NCI-H774 (cell line): Measurements from ENCODE around the gene ERGIC1.
"Not testable (repeated sequence)": the region's sequence is repeated elsewhere in the genome, so short reads cannot be mapped to it uniquely, and the experiment has no call there.

Experiments
- DNase-seq: peaks from one replicate; lab custom pipeline; 2025; lab: John Stamatoyannopoulos, UW

Gene ERGIC1

GRCh38 chr5:172848419-172848818 lies 14.4 kb downstream of the ERGIC1 start:
- DNase-seq = no peak

- no peak for DNase-seq
Observed at GRCh38 chr5:172849606-172850453, 15.8 kb downstream of the ERGIC1 start.

GRCh38 chr5:172850454-172850797 lies 16.4 kb downstream of the ERGIC1 start:
- DNase-seq = no peak

GRCh38 chr5:172851254-172851653 lies 17.2 kb downstream of the ERGIC1 start:
- not testable (repeated sequence) for DNase-seq

- DNase-seq = no peak
Observed at GRCh38 chr5:172852490-172853354, 18.7 kb downstream of the ERGIC1 start.

GRCh38 chr5:172853355-172853975 lies 19.4 kb downstream of the ERGIC1 start:
- no peak for DNase-seq

- DNase-seq = no peak
Observed at GRCh38 chr5:172854451-172854871, 20.4 kb downstream of the ERGIC1 start.

- no peak for DNase-seq
Observed at GRCh38 chr5:172854971-172855370, 20.9 kb downstream of the ERGIC1 start.

GRCh38 chr5:172855597-172856292 lies 21.7 kb downstream of the ERGIC1 start:
- no peak for DNase-seq

- no peak for DNase-seq
Observed at GRCh38 chr5:172856336-172856735, 22.3 kb downstream of the ERGIC1 start.

- DNase-seq = no peak
Observed at GRCh38 chr5:172857982-172858381, 23.9 kb downstream of the ERGIC1 start.

- no peak for DNase-seq
Observed at GRCh38 chr5:172858511-172858989, 24.5 kb downstream of the ERGIC1 start.

GRCh38 chr5:172858990-172859811 lies 25.1 kb downstream of the ERGIC1 start:
- DNase-seq = no peak

- DNase-seq = no peak
Observed at GRCh38 chr5:172859966-172860365, 25.9 kb downstream of the ERGIC1 start.

- no peak for DNase-seq
Observed at GRCh38 chr5:172860520-172861443, 26.7 kb downstream of the ERGIC1 start.

- no peak for DNase-seq
Observed at GRCh38 chr5:172861461-172861860, 27.4 kb downstream of the ERGIC1 start.

- DNase-seq = no peak
Observed at GRCh38 chr5:172862165-172862801, 28.2 kb downstream of the ERGIC1 start.

- not testable (repeated sequence) for DNase-seq
Observed at GRCh38 chr5:172864171-172864570, 30.1 kb downstream of the ERGIC1 start.

GRCh38 chr5:172864747-172865146 lies 30.7 kb downstream of the ERGIC1 start:
- no peak for DNase-seq
